DMS53 treated with DMSO at 0.1 percent for 48 hours (cell line): ENCODE measurements around the gene MIEF1.

ENCODE experiments used
- DNase-seq: peaks from one replicate; lab custom pipeline; 2025; ENCODE audit not compliant: unreplicated experiment; lab: John Stamatoyannopoulos, UW

MIEF1 gene

GRCh38 chr22:39556970-39557841 lies 55.1 kb downstream of the MIEF1 start:
- DNase-seq: no peak

- DNase-seq: no peak
Observed at GRCh38 chr22:39558254-39558727, 56.2 kb downstream of the MIEF1 start.

- DNase-seq: no peak
Observed at GRCh38 chr22:39558950-39559349, 56.9 kb downstream of the MIEF1 start.

GRCh38 chr22:39559456-39560105 lies 57.5 kb downstream of the MIEF1 start:
- no peak for DNase-seq

- DNase-seq: no peak
Observed at GRCh38 chr22:39560127-39560526, 58.0 kb downstream of the MIEF1 start.

GRCh38 chr22:39562839-39563489 lies 60.9 kb downstream of the MIEF1 start:
- no peak for DNase-seq

GRCh38 chr22:39563571-39564428 lies 61.7 kb downstream of the MIEF1 start:
- DNase-seq: no peak

- no peak for DNase-seq
Observed at GRCh38 chr22:39565414-39565944, 63.4 kb downstream of the MIEF1 start.

- no peak for DNase-seq
Observed at GRCh38 chr22:39567135-39567946, 65.3 kb downstream of the MIEF1 start.
